Subcutaneous adipose tissue (tissue), 4 donors: ENCODE data around the gene DPYD. TPM values are rescaled to one million over a fixed set of nuclear protein-coding genes. Genes with fewer than 3 reads are reported as not detected.

ENCODE experiments used
- CTCF ChIP-seq: fragments of 450-650 bp; IDR thresholded peaks from one replicate; pipeline ENCODE4 v1.5.1; 2016; ENCODE audit warnings: low read depth, mild to moderate bottlenecking, control low read depth, antibody characterized with exemption, moderate library complexity
- total RNA-seq, 4 donors: library from RNA; depleted of rRNA; stranded (reverse); fragments of >200 nt; gene quantifications; one replicate each; pipeline ENCODE4 v1.1.0, GENCODE V29; 2016

The DPYD gene
- total RNA-seq, 4 donors from 2014 or later, result 47.1 to 100 (median 68.0) TPM

GRCh38 chr1:97392701-97393100 lies 528.1 kb downstream of the DPYD start:
- no peak for TF ChIP-seq CTCF

GRCh38 chr1:97385536-97386277 lies 535.1 kb downstream of the DPYD start:
- TF ChIP-seq CTCF, result no peak

GRCh38 chr1:97384294-97384968 lies 536.4 kb downstream of the DPYD start:
- TF ChIP-seq CTCF, result no peak

- TF ChIP-seq CTCF, result no peak
These were observed 537.0 kb downstream of the DPYD start for GRCh38 chr1:97383797-97384196.

- no peak for TF ChIP-seq CTCF
These were observed 538.6 kb downstream of the DPYD start for GRCh38 chr1:97382206-97382605.

GRCh38 chr1:97379387-97380075 lies 541.3 kb downstream of the DPYD start:
- no peak for TF ChIP-seq CTCF

- TF ChIP-seq CTCF, result no peak
These were observed 542.2 kb downstream of the DPYD start for GRCh38 chr1:97378596-97378995.
